Motor neuron (in vitro differentiated cells): ENCODE data around the gene CCM2. TPM values are rescaled to one million over a fixed set of nuclear protein-coding genes. Genes with fewer than 3 reads are reported as not detected.
"Not testable (repeated sequence)": the region's sequence is repeated elsewhere in the genome, so short reads cannot be mapped to it uniquely, and the experiment has no call there.

ENCODE experiments used
- ATAC-seq, 8 experiments: fragments of 200-7000 bp; cut with Tn5 transposase; replicated peaks in 6 of 8; 2 replicates each; pipeline ENCODE4 v1.8.0; 2021; ENCODE audit warnings: mild to moderate bottlenecking in 8 of 8, moderate library complexity in 8 of 8
- H3K27ac ChIP-seq, 2 donors: fragments of 250-450 bp; sonication (Bioruptor Pico); 2 replicates each; pipeline ENCODE4 v1.9.0; 2021; ENCODE audit warnings: antibody characterized with exemption in 2 of 2, mild to moderate bottlenecking in 2 of 2, moderate library complexity in 1 of 2
- H3K4me1 ChIP-seq, 2 donors: fragments of 250-450 bp; sonication (Bioruptor Pico); replicated peaks in 1 of 2; 2 replicates each; pipeline ENCODE4 v1.6.1; 2021; ENCODE audit warnings: antibody characterized with exemption in 2 of 2, mild to moderate bottlenecking in 2 of 2, moderate library complexity in 1 of 2
- H3K4me3 ChIP-seq, 5 donors: fragments of 250-450 bp; sonication (Bioruptor Pico); 2 replicates each; pipeline ENCODE4 v1.9.0; 2021; ENCODE audit warnings: antibody characterized with exemption in 5 of 5, mild to moderate bottlenecking in 5 of 5, moderate library complexity in 4 of 5
- WGBS, 10 experiments: fragments of 450-650 bp; shearing (Covaris generic); methylation state at CpG; one replicate each; pipeline ENCODE4 v1.0.0; 2022; 5-methylcytosine and 5-hydroxymethylcytosine counted together
- in situ Hi-C, 9 experiments: fragments of 400-800 bp; cut with MboI; loops; one replicate each; pipeline ENCODE4 v1.15.0; 2021; ENCODE audit warnings: low sequenced_read_pairs in 9 of 9, low pct_unique_long_range_greater_than_20kb in 2 of 9; ENCODE audit not compliant: unreplicated experiment in 9 of 9
- total RNA-seq, 8 experiments: library from RNA; unstranded; fragments of 300-600 nt; gene quantifications; 2 replicates each; pipeline versions ENCODE4 v1.2.3 to v1.2.4, GENCODE V29; 2022

The CCM2 gene
- total RNA-seq, 8 experiments from 2014 or later, result 20.7 to 40.2 (median 27.3) TPM

DNA sequence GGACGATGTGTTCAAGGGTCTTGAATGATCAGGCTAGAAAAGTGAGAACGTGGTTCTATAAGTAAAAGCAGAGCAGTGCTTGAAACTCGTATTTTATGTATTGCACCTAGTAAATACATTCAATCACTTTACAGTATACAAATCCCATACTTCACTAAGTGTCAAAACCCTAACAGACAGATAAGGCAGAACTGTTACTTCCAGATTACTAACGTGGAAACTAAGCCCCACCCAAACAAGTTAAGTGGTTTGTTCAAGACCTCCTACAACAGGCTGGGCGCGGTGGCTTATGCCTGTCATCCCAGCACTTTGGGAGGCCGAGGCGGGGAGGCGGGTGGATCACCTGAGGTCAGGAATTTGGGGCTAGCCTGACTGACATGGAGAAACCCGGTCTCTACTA lies 12.0 kb upstream of the CCM2 start:
- 80 to 100% (median 89%) methylated on average over 1 to 9 of the region's 10 CpGs; no CpG with 5 or more reads in 4 of the 10 experiments for WGBS, 10 experiments
- ATAC-seq, result no peak
- Histone ChIP-seq H3K27ac (no peak overlapping the region), H3K4me1 (peaks cover 28 to 32% of the 10 kb centered on the region in 2 donors), H3K4me3 (no peak overlapping the region)
- in situ Hi-C loops, result no loop called here

DNA sequence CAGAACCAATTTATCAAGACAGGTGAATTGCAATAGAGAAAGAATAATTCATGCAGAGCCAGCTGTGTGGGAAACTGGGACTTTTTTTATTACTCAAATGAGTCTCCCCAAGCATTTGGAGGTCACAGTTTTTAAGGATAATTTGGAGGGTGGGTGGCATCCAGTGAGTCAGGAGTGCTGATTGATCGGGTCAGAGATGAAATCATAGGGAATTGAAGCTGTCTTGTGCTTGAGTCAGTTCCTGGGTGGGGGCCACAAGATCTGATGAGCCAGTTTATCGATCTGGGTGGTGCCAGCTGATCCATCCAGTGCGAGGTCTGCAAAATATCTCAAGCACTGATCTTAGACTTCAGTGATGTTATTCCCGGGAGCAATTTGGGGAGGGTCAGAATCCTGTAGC lies 11.3 kb upstream of the CCM2 start:
- 10 to 100% (median 98%) methylated on average over 1 to 4 of the region's 4 CpGs; no CpG with 5 or more reads in 2 of the 10 experiments for WGBS, 10 experiments
- in situ Hi-C loops, result no loop called here

DNA sequence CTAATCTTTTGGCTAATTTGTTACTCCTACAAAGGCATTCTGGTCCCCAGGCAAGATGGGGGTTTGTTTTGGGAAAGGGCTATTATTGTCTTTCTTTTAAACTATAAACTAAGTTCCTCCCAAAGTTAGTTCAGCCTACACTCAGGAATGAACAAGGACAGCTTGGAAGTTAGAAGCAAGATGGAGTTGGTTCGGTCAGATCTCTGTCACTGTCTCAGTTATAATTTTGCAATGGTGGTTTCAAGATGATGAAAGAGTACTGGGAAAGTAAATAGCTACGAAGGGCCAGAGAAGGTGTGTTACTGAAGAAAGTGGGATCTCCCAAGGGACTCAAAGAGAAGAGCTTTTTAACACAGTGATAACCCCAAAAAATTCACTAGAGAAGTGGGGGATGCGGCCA lies 10.9 kb upstream of the CCM2 start:
- H3K27ac ChIP-seq, result no peak overlapping the region
- ATAC-seq, result no peak
- in situ Hi-C loops, result no loop called here

More for the DNA sequence above, 11.3 kb upstream of the CCM2 start:
- Histone ChIP-seq H3K27ac (no peak overlapping the region), H3K4me3 (no peak overlapping the region), H3K4me1 (peaks cover 28 to 32% of the 10 kb centered on the region in 2 donors)
- no peak for ATAC-seq

DNA sequence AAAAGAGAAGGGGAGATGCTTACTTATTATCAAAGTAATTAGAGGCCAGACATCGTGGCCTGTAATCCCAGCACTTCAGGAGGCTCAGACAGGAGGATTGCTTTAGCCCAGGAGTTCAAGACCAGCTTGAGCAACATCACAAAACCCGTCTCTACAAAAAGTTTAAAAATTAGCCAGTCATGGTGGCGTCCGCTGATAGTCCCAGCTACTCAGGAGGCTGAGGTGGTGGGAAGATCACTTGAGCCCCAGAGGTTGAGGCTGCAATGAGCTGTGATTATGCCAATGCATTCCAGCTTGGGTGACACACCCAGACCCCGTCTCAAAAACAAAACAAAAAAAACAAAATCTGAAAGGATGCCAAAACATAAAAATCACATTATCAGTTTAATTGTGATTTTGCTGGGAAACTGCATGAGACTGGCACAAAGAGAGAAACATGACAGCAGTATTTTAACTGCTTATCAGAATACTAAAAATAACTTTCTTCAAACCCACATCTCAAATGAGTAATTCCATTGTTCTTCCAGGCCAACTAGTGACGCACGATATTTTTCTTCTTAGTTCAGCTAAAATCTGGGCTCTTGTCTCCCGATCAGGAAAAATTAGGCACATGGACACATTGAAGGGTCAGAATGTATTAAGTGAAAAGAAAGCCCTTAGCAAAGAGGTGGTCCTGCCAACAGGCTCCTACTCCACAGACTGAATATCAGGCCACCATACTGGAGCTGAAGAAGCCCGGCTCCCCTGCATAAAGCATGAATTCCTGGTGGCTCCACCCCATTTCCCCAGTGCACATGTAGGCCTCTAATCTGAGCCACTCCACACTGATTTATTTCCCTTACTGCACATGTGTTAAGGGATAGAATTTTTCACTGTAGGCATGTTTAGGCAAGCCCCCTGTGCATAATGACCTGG lies 9.6 kb upstream of the CCM2 start:
- in situ Hi-C loops, result no loop called here

More for the DNA sequence above, 10.9 kb upstream of the CCM2 start:
- 63 to 100% (median 93%) methylated on average over 1 to 2 of the region's 3 CpGs; no CpG with 5 or more reads in 4 of the 10 experiments for WGBS, 10 experiments
- H3K4me1 ChIP-seq, result peaks cover 28 to 32% of the 10 kb centered on the region in 2 donors
- no peak overlapping the region for H3K4me3 ChIP-seq

DNA sequence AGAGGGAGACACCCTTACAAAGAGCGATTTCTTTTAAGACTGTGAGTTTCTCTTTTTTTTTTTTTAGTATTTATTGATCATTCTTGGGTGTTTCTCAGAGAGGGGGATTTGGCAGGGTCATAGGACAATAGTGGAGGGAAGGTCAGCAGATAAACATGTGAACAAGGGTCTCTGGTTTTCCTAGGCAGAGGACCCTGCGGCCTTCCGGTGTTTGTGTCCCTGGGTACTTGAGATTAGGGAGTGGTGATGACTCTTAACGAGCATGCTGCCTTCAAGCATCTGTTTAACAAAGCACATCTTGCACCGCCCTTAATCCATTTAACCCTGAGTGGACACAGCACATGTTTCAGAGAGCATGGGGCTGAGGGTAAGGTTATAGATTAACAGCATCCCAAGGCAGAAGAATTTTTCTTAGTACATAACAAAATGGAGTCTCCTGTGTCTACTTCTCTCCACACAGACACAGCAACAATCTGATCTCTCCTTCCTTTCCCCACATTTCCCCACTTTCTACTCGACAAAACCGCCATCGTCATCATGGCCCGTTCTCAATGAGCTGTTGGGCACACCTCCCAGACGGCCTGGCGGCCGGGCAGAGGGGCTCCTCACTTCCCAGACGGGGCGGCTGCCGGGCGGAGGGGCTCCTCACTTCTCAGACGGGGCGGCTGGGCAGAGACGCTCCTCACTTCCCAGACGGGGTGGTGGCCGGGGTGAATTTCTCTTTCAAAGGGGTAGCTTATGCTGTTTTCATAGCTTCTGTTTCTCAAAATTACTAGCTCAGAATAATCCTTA lies 7.8 kb upstream of the CCM2 start:
- peaks cover 12 to 15% of the 10 kb centered on the region in 2 donors for H3K4me1 ChIP-seq
- peak in 3 of 8 experiments; percentile 2 to 15 (median 12) for ATAC-seq
- in situ Hi-C loops, H3K27ac ChIP-seq, H3K4me3 ChIP-seq: not testable (repeated sequence)
- 0 to 100% (median 86%) methylated on average over 1 to 3 of the region's 21 CpGs; no CpG with 5 or more reads in 3 of the 10 experiments for WGBS, 10 experiments

More for the DNA sequence above, 9.6 kb upstream of the CCM2 start:
- ATAC-seq, result peak in 6 of 8 experiments; percentile 11 to 34 (median 15)
- peak overlapping the region; percentile 34 to 51 for H3K27ac ChIP-seq
- no peak overlapping the region for H3K4me3 ChIP-seq
- H3K4me1 ChIP-seq, result peaks cover 18 to 23% of the 10 kb centered on the region in 2 donors
- 20 to 100% (median 60%) methylated on average over 1 to 8 of the region's 9 CpGs; no CpG with 5 or more reads in 1 of the 10 experiments for WGBS, 10 experiments

DNA sequence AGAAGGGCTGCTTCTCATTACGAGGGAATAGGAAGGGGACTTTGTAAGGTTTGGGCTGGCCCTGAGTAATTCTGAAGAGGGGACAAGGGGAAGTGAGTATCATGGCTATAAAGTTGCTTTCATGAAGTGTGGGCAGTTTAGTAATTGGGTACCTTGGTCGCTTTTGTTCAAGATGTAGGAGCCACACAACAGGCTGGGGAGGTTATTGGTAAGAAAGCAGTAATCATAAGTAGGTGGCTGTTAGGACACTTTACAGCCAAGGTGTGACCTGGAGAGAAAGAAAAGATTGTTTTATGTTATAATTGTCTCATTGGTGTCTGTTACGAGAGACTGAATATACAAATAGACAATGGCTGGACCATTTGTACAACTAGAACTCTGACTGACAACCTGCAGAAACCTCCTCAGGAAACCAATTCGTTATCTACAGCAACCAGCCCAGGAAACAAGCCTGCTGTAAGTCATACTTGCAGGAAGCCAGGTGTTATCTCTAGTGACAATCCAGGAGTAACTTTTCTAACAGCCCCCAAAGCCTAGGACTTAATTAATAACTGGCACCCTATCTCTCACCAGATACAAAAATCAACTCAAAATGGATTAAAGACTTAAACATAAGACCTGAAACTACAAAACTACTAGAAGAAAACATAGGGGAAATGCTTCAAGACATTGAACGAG lies 5.0 kb upstream of the CCM2 start:
- 75 to 100% (median 93%) methylated on average over 1 to 5 of the region's 5 CpGs for WGBS, 10 experiments
- in situ Hi-C loops, result no loop called here
- H3K27ac ChIP-seq, result no peak overlapping the region
- peaks cover 6 to 13% of the 10 kb centered on the region in 2 donors for H3K4me1 ChIP-seq
- no peak for ATAC-seq
- no peak overlapping the region for H3K4me3 ChIP-seq

DNA sequence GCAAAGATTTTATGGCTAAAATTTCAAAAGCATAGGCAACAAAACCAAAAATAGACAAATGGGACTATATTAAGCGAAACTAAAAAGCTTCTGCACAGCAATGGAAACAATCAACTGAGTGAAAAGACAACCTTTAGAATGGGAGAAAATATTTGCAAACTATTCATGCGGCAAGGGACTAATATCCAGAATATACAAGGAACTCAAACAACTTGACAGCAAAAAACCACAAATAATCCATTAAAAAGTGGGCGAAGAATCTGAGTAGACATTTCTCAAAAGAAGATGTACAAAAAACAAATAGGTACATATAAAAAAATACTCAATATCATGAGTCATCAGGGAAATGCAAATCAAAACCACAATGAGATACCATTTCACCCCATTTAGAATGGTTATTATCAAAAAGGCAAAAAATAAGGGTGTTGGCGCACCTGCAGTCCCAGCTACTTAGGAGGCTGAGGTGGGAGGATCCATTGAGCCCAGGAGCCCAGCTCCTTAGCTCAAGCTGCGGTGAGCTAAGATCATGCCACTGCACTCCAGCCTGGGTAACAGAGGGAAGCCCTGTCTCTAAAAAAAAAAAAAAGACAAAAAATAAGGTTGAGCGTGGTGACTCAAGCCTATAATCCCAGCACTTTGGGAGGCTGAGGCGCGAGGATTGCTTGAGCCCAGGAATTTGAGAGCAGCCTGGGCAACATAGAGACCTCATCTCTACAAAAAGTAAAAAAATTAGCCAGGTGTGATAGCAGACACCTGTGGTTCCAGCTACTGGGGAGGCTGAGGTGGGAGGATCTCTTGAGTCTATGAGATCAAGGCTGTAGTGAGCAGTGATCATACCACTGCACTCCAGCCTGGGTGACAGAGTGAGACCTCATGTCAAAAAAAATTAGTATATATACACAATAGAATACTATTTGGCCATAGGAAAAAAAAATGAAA lies 4.2 kb upstream of the CCM2 start:
- WGBS, 10 experiments, result 67 to 100% (median 93%) methylated on average over 1 to 8 of the region's 8 CpGs
- Histone ChIP-seq H3K27ac (no peak overlapping the region), H3K4me3 (no peak overlapping the region), H3K4me1 (peaks cover 2 to 7% of the 10 kb centered on the region in 2 donors)
- no peak for ATAC-seq
- in situ Hi-C loops, result no loop called here

DNA sequence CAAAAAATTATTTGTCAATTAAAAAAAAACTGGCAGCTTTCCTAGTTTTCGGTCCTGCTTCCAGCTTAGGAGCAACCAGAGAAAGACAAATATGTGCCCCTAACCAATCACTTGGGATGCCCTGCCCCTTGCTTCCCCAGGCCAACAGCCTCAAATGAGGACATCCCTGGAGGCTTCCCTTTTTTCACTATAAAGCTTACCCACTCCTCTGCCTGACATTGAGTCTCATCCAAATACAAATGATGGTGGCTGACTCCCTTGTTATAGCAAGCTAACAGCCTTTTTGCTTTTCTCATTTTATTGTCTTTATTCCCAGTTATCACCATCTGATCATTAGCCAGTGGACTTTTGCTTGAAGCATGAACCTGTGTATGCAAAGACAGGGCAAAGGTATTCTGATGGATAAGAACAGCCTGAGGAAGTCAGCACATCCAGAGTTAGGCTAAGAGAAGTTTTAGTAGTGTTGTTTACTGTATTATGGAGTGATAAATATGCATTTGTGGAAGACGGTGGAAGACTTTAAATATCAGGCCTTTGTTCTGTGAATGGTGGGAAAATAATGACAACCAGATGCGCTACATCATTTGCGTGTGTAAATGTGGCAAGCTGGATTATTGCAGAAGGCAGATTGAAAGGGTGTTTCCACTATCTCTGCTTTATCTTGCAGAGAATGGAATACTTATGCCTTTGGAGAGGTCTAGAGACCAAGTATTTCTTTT lies 1.7 kb upstream of the CCM2 start:
- peak overlapping the region; percentile 56 to 93 (median 77) for H3K4me3 ChIP-seq
- 0 to 100% (median 86%) methylated on average over 1 to 4 of the region's 4 CpGs for WGBS, 10 experiments
- H3K4me1 ChIP-seq, result peaks cover 6 to 9% of the 10 kb centered on the region in 2 donors
- in situ Hi-C loops, result no loop called here
- H3K27ac ChIP-seq, result no peak overlapping the region
- peak in 2 of 8 experiments; percentile 0 to 3 for ATAC-seq

DNA sequence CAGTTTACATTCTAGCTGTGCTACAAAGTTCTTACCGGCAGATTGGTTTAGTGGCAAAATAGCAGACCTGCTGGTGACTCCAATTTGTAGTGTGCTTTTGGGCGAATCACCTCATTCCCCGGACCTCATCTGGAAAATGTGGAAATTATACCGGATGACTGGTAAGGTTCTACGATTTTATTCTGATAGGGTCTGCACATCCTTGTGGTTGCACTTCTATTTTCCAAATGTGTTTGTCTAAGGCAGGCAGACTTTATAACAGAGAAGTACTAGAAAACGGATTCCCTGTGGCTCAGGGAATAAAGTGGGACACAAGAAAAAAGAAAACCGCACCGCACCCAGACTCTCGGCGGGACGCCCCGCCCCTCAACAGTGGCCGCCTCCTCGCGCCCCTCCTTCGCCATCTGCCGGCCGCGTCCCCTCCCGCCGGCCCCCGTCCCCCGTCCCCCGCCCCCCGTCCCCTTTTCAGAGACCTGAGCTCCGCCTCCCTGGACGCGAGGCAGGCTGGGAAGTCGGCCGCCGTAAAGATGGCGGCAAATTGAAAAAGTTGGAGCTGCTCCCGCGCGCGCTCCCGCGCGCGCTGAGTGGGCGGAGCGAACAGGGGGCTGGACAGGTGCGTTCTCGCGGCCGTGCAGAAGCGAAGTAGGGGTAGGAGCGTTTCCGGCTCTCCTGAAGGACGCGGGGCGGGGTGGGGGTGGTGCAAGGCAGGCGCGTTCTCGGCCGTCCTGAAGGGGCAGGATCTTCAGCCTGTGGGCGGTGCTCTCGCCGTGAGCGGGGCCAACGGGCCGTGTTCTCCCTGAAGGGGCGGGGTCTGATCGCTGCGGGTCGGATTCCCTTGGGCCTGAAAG lies 532 bp upstream of the CCM2 start:
- Histone ChIP-seq H3K27ac (peak overlapping the region; percentile 69 to 83), H3K4me3 (peak overlapping the region; percentile 56 to 93 (median 77)), H3K4me1 (peaks cover 6 to 9% of the 10 kb centered on the region in 2 donors)
- in situ Hi-C loops, result no loop called here
- 0 to 10% (median 0%) methylated on average over 1 to 10 of the region's 66 CpGs; no CpG with 5 or more reads in 2 of the 10 experiments for WGBS, 10 experiments
- peak; percentile 80 to 93 (median 91) for ATAC-seq

DNA sequence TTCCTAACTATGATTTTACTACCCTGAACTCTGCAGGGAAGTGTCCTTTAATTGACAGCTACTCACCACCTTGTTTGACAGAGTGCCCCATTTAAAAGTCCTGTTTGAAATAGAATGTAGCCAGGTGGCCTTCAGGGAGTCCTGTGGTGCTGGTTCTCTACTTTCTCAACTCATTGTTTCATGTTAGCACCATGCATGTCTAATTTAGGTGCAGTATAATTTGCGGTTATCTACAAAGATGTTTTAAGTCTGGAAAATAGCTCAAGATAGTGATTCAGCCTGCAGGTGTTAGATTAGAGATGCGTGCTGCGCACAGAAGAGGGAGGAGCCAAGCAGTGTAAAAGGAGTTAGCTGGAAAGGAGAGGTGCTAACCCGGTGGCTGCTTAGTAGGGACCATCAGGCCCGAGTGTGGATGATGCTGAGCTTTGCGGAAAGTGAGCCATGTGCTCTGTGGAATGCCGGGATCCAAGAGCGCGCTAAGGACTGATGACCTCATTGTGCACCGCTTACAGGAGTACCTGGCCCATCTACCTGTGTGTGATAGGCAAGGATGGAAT lies 1.2 kb downstream of the CCM2 start:
- H3K4me1 ChIP-seq, result peaks cover 6 to 9% of the 10 kb centered on the region in 2 donors
- 26 to 100% (median 49%) methylated on average over 1 to 7 of the region's 10 CpGs for WGBS, 10 experiments
- in situ Hi-C loops, result no loop called here
- H3K27ac ChIP-seq, result no peak overlapping the region
- peak overlapping the region; percentile 56 to 93 (median 77) for H3K4me3 ChIP-seq
- ATAC-seq, result no peak
